GM18505 (cell line): ENCODE measurements around the gene GUCY2C.
"Not testable (repeated sequence)": the region's sequence is repeated elsewhere in the genome, so short reads cannot be mapped to it uniquely, and the experiment has no call there.

Experiments used
- ATAC-seq: cut with Tn5 transposase; IDR thresholded peaks from one replicate; pipeline ENCODE4 v1.9.1; 2021; ENCODE audit not compliant: unreplicated experiment
- POLR2A ChIP-seq: IDR thresholded peaks from 4 replicates; pipeline ENCODE4 v1.6.1; 2011; ENCODE audit warnings: borderline replicate concordance; ENCODE audit not compliant: insufficient read depth, insufficient read length; ENCODE audit errors: extremely low read depth

Gene GUCY2C

DNA sequence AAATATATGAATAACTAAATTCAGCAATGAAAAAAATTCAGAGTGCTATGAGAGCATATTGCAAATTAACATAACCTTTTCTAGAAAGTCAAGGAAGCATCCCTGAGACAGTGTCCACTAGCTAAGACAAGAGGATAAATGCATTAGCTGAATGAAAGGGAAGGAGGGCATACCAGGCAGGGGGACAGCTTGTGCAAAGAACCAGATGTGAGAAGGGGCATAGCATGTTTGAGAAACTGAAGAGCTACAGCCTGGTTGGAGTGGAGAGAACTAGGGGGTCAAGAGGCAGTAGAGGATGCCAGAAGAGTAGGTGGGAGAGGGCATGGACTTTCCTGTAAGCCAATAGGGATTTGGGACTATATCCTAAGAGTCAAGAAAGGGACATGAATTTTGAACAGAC is 2.2 kb upstream of the GUCY2C start:
- no peak for TF ChIP-seq POLR2A
- ATAC-seq: no peak

DNA sequence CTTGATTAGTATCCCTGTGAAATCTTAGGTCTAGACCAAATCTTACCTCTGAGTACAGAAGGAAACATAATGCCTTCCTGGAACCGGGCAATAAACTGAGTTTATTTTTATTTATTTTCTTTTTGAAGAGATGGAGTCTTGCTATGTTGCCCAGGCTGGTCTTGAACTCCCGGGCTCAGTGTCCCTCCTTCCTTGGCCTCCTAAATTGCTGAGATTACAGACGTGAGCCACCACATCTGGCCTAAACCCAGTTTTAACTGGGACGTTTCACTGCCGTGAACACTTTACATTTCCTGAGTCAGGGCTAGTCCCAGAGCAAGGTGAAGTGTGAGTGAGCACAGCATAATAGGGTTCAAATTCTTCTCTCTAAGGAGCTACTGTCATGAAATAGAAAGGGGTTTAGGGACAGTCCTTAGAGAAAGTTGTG is 671 bp downstream of the GUCY2C start:
- TF ChIP-seq POLR2A: no peak
- ATAC-seq: no peak

DNA sequence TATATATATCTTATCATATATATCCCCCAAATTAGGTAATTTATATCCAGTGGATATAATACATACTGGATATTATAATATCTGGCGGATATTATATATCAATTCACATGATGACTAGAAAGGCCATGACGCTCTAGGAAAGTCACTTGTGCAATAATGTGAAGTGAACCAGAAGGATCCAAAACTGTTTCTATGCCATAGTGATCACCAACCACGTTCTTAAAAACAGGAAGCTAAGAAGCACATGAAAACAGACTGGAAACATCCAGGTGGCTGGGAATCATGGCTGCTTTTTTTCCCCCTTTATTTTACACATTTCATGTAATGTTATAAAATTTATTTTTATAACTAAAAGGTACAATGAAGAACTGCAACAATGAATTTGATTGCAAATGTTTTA is 1.4 kb downstream of the GUCY2C start:
- TF ChIP-seq POLR2A: no peak
- no peak for ATAC-seq

DNA sequence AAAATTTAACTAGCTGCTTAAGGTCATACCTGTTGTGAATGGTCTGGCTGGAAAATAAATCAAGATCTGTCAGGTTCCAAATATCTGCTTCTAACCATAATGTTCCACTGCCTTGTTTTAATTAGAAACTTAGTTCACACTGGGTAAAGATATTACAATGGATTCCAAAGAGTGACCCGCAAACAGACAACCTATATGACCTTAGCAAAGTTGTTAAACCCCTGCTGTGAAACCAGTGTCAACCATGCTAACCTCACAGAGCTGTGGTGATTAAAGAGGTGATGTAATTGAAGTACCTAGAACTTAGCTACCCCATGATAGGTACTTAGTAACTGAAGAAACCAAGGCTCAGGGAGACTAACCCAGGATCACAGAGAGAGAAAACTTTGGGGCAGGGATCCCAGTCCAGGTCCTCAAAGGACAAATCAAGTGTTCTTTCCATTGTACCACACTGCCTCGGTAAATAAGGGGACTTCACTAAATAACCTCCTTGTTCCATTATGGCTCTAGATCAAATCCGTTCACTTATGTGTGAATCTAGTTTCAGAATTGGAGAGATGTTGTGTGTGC is 2.2 kb downstream of the GUCY2C start:
- no peak for ATAC-seq
- no peak for TF ChIP-seq POLR2A

DNA sequence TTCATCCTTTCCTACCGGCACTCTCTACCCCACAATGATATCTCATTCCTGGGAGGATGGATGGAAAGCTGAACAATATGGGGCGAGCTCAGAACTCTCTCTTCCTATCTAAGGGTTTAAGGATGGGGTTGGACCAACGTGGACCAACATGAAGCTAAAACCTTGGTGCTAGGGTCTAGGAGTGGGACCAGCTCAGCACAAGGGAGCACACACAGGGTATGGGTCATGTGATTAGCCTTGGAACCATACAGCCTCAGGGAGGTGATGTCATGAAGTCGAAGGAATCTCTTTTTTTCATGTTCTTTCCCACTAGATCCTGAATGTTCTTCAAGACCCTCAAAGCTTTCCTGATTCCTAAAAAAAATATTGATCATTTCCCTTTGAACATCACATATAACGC is 3.3 kb downstream of the GUCY2C start:
- no peak for TF ChIP-seq POLR2A
- no peak for ATAC-seq

DNA sequence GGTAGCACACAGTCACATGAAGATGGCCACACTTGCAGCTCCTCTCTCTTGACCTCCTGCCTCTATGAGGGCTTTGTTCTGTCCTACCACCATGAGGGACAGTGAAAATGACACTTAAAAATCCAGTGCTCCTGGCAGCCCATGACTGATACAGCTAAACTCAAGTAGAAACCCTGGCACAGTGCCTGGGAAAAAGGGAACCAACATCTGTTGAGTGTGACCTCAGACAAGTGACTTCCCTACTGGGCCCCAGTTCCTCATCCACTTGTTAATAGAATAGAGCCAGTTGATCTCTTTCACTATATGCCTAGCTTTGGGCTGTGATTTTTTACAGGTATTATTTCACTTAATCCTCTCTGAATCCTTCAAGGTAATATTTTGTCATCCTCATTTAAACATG is 4.8 kb downstream of the GUCY2C start:
- no peak for TF ChIP-seq POLR2A
- no peak for ATAC-seq

DNA sequence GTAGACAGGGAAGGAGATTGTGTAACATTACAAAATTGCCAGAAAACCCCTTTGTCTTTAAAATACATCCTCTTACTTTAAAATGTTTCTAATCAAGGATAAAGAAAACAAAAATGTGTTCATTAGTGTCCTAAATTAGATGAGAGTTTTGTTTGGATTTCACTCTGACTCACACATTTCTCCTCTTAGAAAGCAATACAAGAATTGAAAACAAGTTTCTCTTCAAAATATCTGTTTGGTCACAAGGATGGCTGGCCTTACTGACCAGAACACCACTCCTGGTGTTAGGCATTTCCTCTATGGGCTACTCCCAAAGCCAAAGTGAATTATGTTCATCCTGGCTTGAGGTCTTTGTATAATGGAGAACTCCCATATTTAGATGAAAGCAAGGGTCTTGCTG is 6.4 kb downstream of the GUCY2C start:
- ATAC-seq: no peak
- no peak for TF ChIP-seq POLR2A

DNA sequence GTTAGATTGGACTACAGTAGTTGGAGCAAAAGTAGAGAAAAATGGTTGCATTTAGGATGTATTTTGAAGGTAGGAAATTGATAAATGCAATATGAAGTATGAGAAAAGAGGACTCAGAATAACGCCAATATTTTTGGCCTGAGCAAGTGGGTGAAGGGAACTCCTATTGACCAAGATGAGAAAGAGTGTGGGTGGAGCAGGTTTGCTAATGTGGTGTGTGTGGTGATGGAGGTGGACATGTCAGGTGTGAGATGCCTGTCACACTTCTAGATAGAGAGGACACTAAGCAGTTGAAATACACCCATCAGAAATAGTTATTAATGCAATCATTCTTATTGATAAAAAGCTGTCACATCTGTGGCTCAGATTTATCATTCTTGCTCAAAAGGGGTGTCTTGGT is 7.3 kb downstream of the GUCY2C start:
- TF ChIP-seq POLR2A: no peak
- ATAC-seq: no peak

DNA sequence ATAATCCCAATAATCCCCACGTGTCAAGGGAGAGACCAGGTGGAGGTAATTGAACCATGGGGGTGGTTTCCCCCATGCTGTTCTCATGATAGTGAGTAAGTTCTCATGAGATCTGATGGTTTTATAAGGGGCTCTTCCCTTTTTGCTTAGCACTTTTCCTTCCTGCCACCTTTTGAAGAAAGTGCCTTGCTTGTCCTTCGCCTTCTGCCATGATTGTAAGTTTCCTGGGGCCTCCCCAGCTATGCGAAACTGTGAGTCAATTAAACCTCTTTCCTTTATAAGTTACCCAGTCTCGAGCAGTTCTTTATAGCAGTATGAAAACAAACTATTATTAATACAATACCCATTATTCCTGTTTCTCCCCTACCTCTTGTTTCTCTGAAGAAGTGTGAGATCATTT is 14.2 kb downstream of the GUCY2C start:
- not testable (repeated sequence) for ATAC-seq

DNA sequence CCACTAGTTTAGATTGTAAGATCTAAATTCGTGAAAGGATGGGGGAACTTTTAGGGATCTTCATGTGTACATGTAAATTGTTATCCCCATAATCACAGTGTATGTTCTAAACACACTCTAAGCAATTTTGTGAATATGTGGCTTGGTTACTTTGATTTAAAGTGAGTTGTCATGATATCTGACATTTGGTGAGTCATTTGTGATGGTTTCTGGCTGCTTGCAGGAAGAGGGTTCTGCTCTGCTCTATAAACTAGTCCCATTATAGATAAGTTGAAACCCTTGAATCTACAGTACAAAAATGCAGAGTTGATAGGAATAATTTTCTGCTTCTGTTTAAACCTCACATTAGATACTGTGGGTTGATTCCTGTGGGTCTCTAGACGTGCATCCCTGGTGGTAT is 14.8 kb downstream of the GUCY2C start:
- no peak for ATAC-seq
- no peak for TF ChIP-seq POLR2A

DNA sequence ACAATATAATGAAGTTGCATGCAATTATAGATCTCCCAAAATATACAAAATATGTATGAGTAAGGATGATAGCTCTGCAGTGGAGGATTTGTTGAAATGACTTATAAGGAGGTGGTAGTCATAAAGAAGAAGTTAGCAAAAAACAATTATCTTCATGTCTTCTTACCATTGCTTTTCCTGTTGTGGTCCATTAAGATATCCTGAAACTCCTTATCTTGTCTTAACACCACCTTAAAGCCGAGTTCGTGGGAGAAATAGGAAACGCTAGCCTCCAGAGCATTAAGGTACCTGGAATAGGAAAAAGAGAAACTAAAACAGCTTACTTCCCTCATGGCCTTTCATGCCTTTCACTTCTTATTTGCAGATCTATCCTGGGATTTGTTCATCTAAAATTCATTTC is 15.2 kb downstream of the GUCY2C start:
- ATAC-seq: no peak
- TF ChIP-seq POLR2A: no peak

DNA sequence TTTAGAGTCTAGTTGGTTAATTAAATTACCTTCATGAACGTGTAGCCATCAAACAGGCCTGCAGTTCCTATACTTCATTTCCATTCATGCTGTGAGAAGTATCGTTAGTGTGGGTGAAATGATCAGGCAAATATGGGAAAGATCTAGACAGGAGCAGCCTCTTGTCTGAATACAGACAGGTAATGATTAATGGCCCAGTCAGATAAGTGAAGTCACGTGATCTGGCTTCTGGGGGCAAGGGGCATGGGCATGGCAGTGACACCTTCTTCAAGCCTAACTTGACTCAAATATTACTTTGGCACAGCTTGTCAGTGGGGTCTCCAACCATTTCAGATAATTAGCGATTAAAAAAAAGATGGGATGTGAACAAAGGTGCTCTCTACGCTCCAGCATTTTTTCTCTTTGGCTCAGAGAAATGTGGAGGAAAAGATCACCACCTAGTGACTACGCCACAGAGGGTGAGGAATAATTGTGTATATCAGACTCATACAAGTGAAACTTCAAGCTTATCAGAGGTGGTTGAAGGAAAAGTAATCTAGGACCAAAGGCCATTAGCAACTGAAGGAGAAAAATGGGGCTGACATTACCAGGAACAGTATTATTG is 17.8 kb downstream of the GUCY2C start:
- no peak for TF ChIP-seq POLR2A
- no peak for ATAC-seq

DNA sequence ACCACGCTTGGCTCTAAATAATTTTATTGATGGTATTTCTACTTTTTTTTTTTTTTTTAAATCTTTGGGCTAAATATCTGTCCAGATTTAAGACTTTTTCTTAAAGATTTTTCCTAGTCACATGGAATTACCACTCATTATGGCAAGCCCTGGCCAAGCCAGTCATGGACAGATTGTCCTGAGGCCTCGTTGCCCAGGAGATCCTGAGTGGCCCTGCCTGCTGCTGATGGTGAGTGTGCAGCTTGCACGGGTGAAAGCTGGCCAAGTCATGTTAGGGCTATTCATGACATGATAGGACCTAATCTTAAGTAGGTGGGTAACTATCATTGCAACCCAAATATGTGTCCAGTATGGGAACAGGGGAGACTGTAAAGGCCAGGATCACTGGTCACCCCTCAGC is 27.8 kb downstream of the GUCY2C start:
- no peak for TF ChIP-seq POLR2A
- ATAC-seq: no peak

DNA sequence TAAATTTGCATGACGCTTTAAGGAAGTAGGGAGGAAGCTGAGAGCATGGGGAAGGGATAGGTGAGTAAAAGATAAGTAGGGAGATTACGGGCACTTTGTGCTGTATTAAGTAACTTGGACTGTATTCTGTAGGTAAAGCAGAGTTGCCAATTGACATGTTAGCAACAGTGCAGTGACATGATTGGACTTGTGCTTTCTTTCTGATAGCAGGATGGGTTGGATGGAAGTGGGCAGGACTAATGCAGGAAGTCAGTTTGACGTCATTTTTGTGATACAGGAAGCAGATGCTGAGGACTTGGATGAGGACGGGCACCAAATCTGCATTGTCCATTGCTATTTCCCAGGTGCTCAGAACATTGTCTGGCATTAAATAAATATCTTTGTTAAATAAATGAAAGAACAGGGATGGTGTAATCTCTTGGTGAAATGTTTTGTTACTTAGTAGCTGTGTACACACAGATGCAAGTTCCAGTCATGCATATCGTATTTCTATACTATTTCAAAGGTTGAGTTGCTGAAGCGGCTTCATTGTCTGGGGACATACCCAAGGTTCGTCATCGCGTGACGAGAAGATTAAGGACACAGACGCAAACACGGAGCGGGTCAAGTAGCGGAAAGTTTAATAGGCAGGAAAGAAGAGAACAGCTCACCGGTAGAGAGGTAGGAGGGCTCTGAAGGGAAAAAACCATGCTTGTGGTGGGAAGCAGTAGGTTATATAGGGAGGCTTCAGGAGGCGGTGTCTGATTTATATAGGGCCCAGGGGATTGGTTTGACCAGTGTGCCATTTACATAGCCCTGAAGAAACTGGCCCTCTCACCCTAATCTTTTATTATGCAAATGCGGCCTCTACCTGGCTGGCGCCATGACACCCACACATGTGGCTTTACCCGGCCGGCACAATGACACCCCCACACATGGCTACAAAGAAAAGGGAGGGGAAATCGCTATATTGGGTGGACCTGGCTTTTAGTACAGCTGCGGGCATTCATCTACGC is 30.7 kb downstream of the GUCY2C start:
- TF ChIP-seq POLR2A: no peak

DNA sequence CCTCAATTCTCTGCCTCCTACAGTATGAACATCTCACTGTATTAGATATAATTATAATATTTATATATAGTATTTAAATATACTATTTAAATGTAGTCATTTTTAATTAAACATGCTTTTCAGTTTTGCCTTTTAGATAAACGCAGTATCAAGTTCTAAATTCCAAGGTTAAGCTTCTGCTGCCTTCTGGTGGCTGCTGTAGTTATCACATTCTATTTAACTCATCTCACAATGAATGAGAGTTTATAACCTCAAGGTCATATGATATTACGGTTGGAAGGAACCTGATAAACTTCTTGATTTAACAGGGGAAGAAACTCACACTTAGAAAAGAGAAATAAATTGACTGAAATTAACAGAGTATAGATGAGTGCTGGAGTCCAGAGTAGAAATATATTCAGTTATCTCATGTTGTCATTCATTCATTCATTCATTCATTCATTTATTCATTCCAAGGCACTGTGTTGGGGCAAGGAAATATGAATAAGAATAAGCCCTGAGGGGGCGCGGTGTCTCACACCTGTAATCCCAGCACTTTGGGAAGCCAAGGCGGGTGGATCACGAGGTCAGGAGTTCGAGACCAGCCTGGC is 31.9 kb downstream of the GUCY2C start:
- ATAC-seq: no peak
- TF ChIP-seq POLR2A: no peak

More for the DNA sequence above, 30.7 kb downstream of the GUCY2C start:
- ATAC-seq: no peak
